ENCODE measurements around the gene RAB3B.

GRCh38 chr1:51982161-51982560 lies 8.3 kb downstream of the RAB3B start:
- TF ChIP-seq EZH2phosphoT487 (IDR thresholded peaks at IDR 0.05; ENCODE audit: low read depth, severe bottlenecking, unreplicated experiment) (no peak), CTCF (IDR thresholded peaks at IDR 0.05; ENCODE audit: poor library complexity) (no peak), EZH2 (IDR thresholded peaks at IDR 0.05; ENCODE audit: borderline replicate concordance) (no peak)
